GM18867 (cell line): Measurements from ENCODE around the gene EFNA5.
"Not testable (repeated sequence)": the region's sequence is repeated elsewhere in the genome, so short reads cannot be mapped to it uniquely, and the experiment has no call there.

ENCODE experiments used
- ATAC-seq: cut with Tn5 transposase; IDR thresholded peaks from one replicate; pipeline ENCODE4 v1.9.1; 2021; ENCODE audit warnings: mild to moderate bottlenecking, moderate library complexity; ENCODE audit not compliant: unreplicated experiment

The EFNA5 gene

GRCh38 chr5:107501965-107502675 is 168.6 kb downstream of the EFNA5 start:
- ATAC-seq, result no peak

- no peak for ATAC-seq
Observed at GRCh38 chr5:107500840-107501239, 169.9 kb downstream of the EFNA5 start.

GRCh38 chr5:107500347-107500746 is 170.4 kb downstream of the EFNA5 start:
- ATAC-seq, result no peak

GRCh38 chr5:107499776-107500175 is 171.0 kb downstream of the EFNA5 start:
- ATAC-seq, result no peak

- ATAC-seq, result no peak
Observed at GRCh38 chr5:107499237-107499636, 171.5 kb downstream of the EFNA5 start.

- no peak for ATAC-seq
Observed at GRCh38 chr5:107496466-107496865, 174.3 kb downstream of the EFNA5 start.

GRCh38 chr5:107494129-107494528 is 176.6 kb downstream of the EFNA5 start:
- ATAC-seq, result not testable (repeated sequence)

GRCh38 chr5:107487056-107487542 is 183.6 kb downstream of the EFNA5 start:
- ATAC-seq, result no peak

GRCh38 chr5:107486489-107486888 is 184.2 kb downstream of the EFNA5 start:
- peak; percentile 76 for ATAC-seq

- peak; percentile 87 for ATAC-seq
Observed at GRCh38 chr5:107485184-107485583, 185.6 kb downstream of the EFNA5 start.

- ATAC-seq, result no peak
Observed at GRCh38 chr5:107484281-107484680, 186.5 kb downstream of the EFNA5 start.

GRCh38 chr5:107483231-107484024 is 187.3 kb downstream of the EFNA5 start:
- ATAC-seq, result no peak

- ATAC-seq, result no peak
Observed at GRCh38 chr5:107478068-107478641, 192.6 kb downstream of the EFNA5 start.

GRCh38 chr5:107477492-107477891 is 193.2 kb downstream of the EFNA5 start:
- no peak for ATAC-seq

GRCh38 chr5:107476783-107477182 is 194.0 kb downstream of the EFNA5 start:
- peak; percentile 92 for ATAC-seq

- peak; percentile 68 for ATAC-seq
Observed at GRCh38 chr5:107474716-107475489, 195.8 kb downstream of the EFNA5 start.

GRCh38 chr5:107474361-107474715 is 196.4 kb downstream of the EFNA5 start:
- no peak for ATAC-seq

GRCh38 chr5:107472620-107473064 is 198.1 kb downstream of the EFNA5 start:
- ATAC-seq, result no peak

- no peak for ATAC-seq
Observed at GRCh38 chr5:107470295-107470582, 200.5 kb downstream of the EFNA5 start.

- ATAC-seq, result no peak
Observed at GRCh38 chr5:107469485-107470294, 201.0 kb downstream of the EFNA5 start.
